ENCODE measurements around the gene ZNF385C. TPM values are rescaled to one million over a fixed set of nuclear protein-coding genes. Genes with fewer than 3 reads are reported as not detected.

ZNF385C gene
- polyA plus RNA-seq, 1 donor (not counting 4 experiments of a cell fraction or from before 2014, with no cell fraction given): 0.09 TPM

- peaks cover 43 to 58% of the 10 kb centered on the region in 2 experiments for H3K36me3 ChIP-seq (ENCODE audit: control insufficient read depth in 2 of 2, extremely low read depth in 1 of 2, insufficient read depth in 2 of 2, low read length in 2 of 2)
- TF ChIP-seq, protein P1, sequence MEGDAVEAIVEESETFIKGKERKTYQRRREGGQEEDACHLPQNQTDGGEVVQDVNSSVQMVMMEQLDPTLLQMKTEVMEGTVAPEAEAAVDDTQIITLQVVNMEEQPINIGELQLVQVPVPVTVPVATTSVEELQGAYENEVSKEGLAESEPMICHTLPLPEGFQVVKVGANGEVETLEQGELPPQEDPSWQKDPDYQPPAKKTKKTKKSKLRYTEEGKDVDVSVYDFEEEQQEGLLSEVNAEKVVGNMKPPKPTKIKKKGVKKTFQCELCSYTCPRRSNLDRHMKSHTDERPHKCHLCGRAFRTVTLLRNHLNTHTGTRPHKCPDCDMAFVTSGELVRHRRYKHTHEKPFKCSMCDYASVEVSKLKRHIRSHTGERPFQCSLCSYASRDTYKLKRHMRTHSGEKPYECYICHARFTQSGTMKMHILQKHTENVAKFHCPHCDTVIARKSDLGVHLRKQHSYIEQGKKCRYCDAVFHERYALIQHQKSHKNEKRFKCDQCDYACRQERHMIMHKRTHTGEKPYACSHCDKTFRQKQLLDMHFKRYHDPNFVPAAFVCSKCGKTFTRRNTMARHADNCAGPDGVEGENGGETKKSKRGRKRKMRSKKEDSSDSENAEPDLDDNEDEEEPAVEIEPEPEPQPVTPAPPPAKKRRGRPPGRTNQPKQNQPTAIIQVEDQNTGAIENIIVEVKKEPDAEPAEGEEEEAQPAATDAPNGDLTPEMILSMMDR (optimal IDR thresholded peaks at IDR 0.05 in 1 of 3, IDR thresholded peaks at IDR 0.05 in 1 of 3, conservative IDR thresholded peaks at IDR 0.05 in 1 of 3; ENCODE audit: extremely low read depth in 1 of 3, insufficient read depth in 2 of 3, low read length in 3 of 3): no peak
- TF ChIP-seq EZH2 (IDR thresholded peaks at IDR 0.05; ENCODE audit: low read length): no peak
- DNase-seq (ENCODE audit: low read depth, low spot score): no peak
These were observed 113.8 kb downstream of the ZNF385C start for GRCh38 chr17:41984454-41984853.

GRCh38 chr17:41982026-41982760, 116.1 kb downstream of the ZNF385C start:
- Histone ChIP-seq H3K79me2 (ENCODE audit: control insufficient read depth, insufficient read depth, low read length) (no peaks in the 10 kb centered on the region), H3K27me3 (ENCODE audit: control insufficient read depth, extremely low read depth, insufficient read depth, low read length) (no peaks in the 10 kb centered on the region), H4K20me1 (ENCODE audit: control insufficient read depth, extremely low read depth, insufficient read depth, low read length) (no peaks in the 10 kb centered on the region), H3K4me2 (ENCODE audit: control insufficient read depth, extremely low read depth, insufficient read depth, low read depth, low read length) (no peak overlapping the region), H3K9me3 (ENCODE audit: control insufficient read depth, low read depth, low read length) (no peaks in the 10 kb centered on the region), H3K27ac (ENCODE audit: control insufficient read depth, insufficient read depth, low read length) (no peak overlapping the region), H3K9me1 (ENCODE audit: control insufficient read depth, extremely low read depth, insufficient read depth, low read length) (no peaks in the 10 kb centered on the region), H3K4me1 (ENCODE audit: control insufficient read depth, extremely low read depth, insufficient read depth, low read length) (peaks cover 2% of the 10 kb centered on the region), H3K9ac (ENCODE audit: control insufficient read depth, extremely low read depth, insufficient read depth, low read length) (no peak overlapping the region), H3K36me3 (ENCODE audit: control insufficient read depth in 2 of 2, extremely low read depth in 1 of 2, insufficient read depth in 2 of 2, low read length in 2 of 2) (peaks cover 36 to 49% of the 10 kb centered on the region in 2 experiments), H2AFZ (ENCODE audit: control insufficient read depth, low read length) (no peak overlapping the region), H3K4me3 (ENCODE audit: control insufficient read depth in 2 of 3, extremely low read depth in 1 of 3, insufficient read depth in 2 of 3, low read depth in 1 of 3, low read length in 3 of 3) (no peak overlapping the region)
- TF ChIP-seq, protein P1 (optimal IDR thresholded peaks at IDR 0.05 in 1 of 3, IDR thresholded peaks at IDR 0.05 in 1 of 3, conservative IDR thresholded peaks at IDR 0.05 in 1 of 3; ENCODE audit: extremely low read depth in 1 of 3, insufficient read depth in 2 of 3, low read length in 3 of 3): no peak
- TF ChIP-seq EZH2 (IDR thresholded peaks at IDR 0.05; ENCODE audit: low read length): no peak
- dilution Hi-C loops (cut with MboI; ENCODE audit: extremely low pct_ligation_motif_present, low sequenced_read_pairs): no loop called here
- no peak for DNase-seq (ENCODE audit: low read depth, low spot score)
- no peak for FAIRE-seq

More at GRCh38 chr17:41984454-41984853, 113.8 kb downstream of the ZNF385C start:
- dilution Hi-C loops (cut with MboI; ENCODE audit: extremely low pct_ligation_motif_present, low sequenced_read_pairs): no loop called here
- no peak overlapping the region for H3K9ac ChIP-seq (ENCODE audit: control insufficient read depth, extremely low read depth, insufficient read depth, low read length)
- H2AFZ ChIP-seq (ENCODE audit: control insufficient read depth, low read length): no peak overlapping the region
- H3K9me1 ChIP-seq (ENCODE audit: control insufficient read depth, extremely low read depth, insufficient read depth, low read length): no peaks in the 10 kb centered on the region
- no peaks in the 10 kb centered on the region for H4K20me1 ChIP-seq (ENCODE audit: control insufficient read depth, extremely low read depth, insufficient read depth, low read length)
- no peaks in the 10 kb centered on the region for H3K27me3 ChIP-seq (ENCODE audit: control insufficient read depth, extremely low read depth, insufficient read depth, low read length)
- no peaks in the 10 kb centered on the region for H3K79me2 ChIP-seq (ENCODE audit: control insufficient read depth, insufficient read depth, low read length)
- H3K4me3 ChIP-seq (ENCODE audit: control insufficient read depth in 2 of 3, extremely low read depth in 1 of 3, insufficient read depth in 2 of 3, low read depth in 1 of 3, low read length in 3 of 3): no peak overlapping the region
- H3K4me1 ChIP-seq (ENCODE audit: control insufficient read depth, extremely low read depth, insufficient read depth, low read length): no peaks in the 10 kb centered on the region
- no peak overlapping the region for H3K4me2 ChIP-seq (ENCODE audit: control insufficient read depth, extremely low read depth, insufficient read depth, low read depth, low read length)
- H3K9me3 ChIP-seq (ENCODE audit: control insufficient read depth, low read depth, low read length): no peaks in the 10 kb centered on the region
- FAIRE-seq: no peak
- no peak overlapping the region for H3K27ac ChIP-seq (ENCODE audit: control insufficient read depth, insufficient read depth, low read length)
